Measurements from ENCODE around the gene C11orf42.

GRCh38 chr11:6258571-6259081 lies 53.3 kb downstream of the C11orf42 start:
- no peak for TF ChIP-seq CTCF (IDR thresholded peaks at IDR 0.05)
- no peak for TF ChIP-seq POLR2A (IDR thresholded peaks at IDR 0.05; ENCODE audit: low read depth)
- no peak for TF ChIP-seq EP300 (IDR thresholded peaks at IDR 0.05)
- TF ChIP-seq POLR2AphosphoS5 (IDR thresholded peaks at IDR 0.05) = no peak
